HEK293 (cell line): ENCODE results near the gene RASSF5.
A peak's percentile ranks its signal among the peaks of the same experiment; 100 is the strongest.

Source experiments
- CTCF ChIA-PET: fragments of 350-600 bp; formaldehyde crosslinking; extraction: SDS; loops from one replicate; lab custom pipeline; 2021; ENCODE audit warnings: antibody characterized with exemption; lab: Yijun Ruan, JAX
- POLR2A ChIA-PET: fragments of 300-600 bp; formaldehyde crosslinking; extraction: SDS; loops from one replicate; lab custom pipeline; 2020; ENCODE audit warnings: antibody characterized with exemption, inconsistent platforms; lab: Yijun Ruan, JAX
- H3K27ac ChIP-seq: fragments of 200-500 bp; sonication (Bioruptor generic); 2 replicates; pipeline ENCODE4 v1.5.1; 2014; ENCODE audit warnings: low read depth, low read length, control low read depth, inconsistent platforms; ENCODE audit errors: extremely low read depth
- H3K36me3 ChIP-seq, 2 experiments: fragments of 200-500 bp in 1 of 2; sonication (Bioruptor generic) in 1 of 2; 1 replicate in 1 of 2; 2 replicates in 1 of 2; pipeline ENCODE4 v1.5.1; 2014 to 2017; ENCODE audit warnings: inconsistent platforms in 2 of 2, low read length in 2 of 2; ENCODE audit not compliant: control insufficient read depth in 2 of 2, insufficient read depth in 1 of 2
- H3K4me1 ChIP-seq: fragments of 200-500 bp; sonication (Bioruptor generic); 2 replicates; pipeline ENCODE4 v1.5.1; 2014; ENCODE audit warnings: mild to moderate bottlenecking, low read length, inconsistent platforms; ENCODE audit not compliant: control insufficient read depth, insufficient read depth
- H3K4me3 ChIP-seq: 2 replicates; pipeline ENCODE4 v1.5.1; 2011; ENCODE audit warnings: low read depth, mild to moderate bottlenecking, control low read depth, low read length, moderate library complexity
- H3K9me3 ChIP-seq: fragments of 200-500 bp; sonication (Bioruptor generic); 2 replicates; pipeline ENCODE4 v1.5.1; 2014; ENCODE audit warnings: low read depth, low read length, inconsistent platforms; ENCODE audit not compliant: control insufficient read depth, insufficient read depth
- ATF2 ChIP-seq: fragments of 450-650 bp; formaldehyde crosslinking; IDR thresholded peaks from 2 replicates; pipeline ENCODE4 v1.5.1; 2016; ENCODE audit warnings: missing biosample characterization, missing genetic modification characterization, low read depth
- EGR2 ChIP-seq: fragments of 450-650 bp; formaldehyde crosslinking; IDR thresholded peaks from 2 replicates; pipeline ENCODE4 v1.5.1; 2016; ENCODE audit warnings: low read depth, missing biosample characterization, missing genetic modification characterization
- HIC1 ChIP-seq: fragments of 450-650 bp; formaldehyde crosslinking; IDR thresholded peaks from 2 replicates; pipeline ENCODE4 v1.5.1; 2016; ENCODE audit warnings: missing biosample characterization, missing genetic modification characterization
- KLF8 ChIP-seq: fragments of 450-650 bp; formaldehyde crosslinking; IDR thresholded peaks from 2 replicates; pipeline ENCODE4 v1.5.1; 2016; ENCODE audit warnings: missing biosample characterization, missing genetic modification characterization
- OSR2 ChIP-seq: fragments of 450-650 bp; formaldehyde crosslinking; IDR thresholded peaks from 2 replicates; pipeline ENCODE4 v1.5.1; 2016; ENCODE audit warnings: missing biosample characterization, missing genetic modification characterization
- YY1 ChIP-seq: fragments of 450-650 bp; formaldehyde crosslinking; IDR thresholded peaks from 2 replicates; pipeline ENCODE4 v1.5.1; 2018; ENCODE audit warnings: missing biosample characterization, missing genetic modification characterization
- ZBTB7A ChIP-seq: fragments of 450-650 bp; formaldehyde crosslinking; IDR thresholded peaks from 2 replicates; pipeline ENCODE4 v1.5.1; 2016; ENCODE audit warnings: low read depth, missing biosample characterization, missing genetic modification characterization
- ZFHX2 ChIP-seq: fragments of 450-650 bp; formaldehyde crosslinking; conservative IDR thresholded peaks from 2 replicates; pipeline ENCODE4 v1.5.1; 2016; ENCODE audit warnings: missing biosample characterization, missing genetic modification characterization
- ZNF223 ChIP-seq: fragments of 450-650 bp; formaldehyde crosslinking; IDR thresholded peaks from 2 replicates; pipeline ENCODE4 v1.5.1; 2016; ENCODE audit warnings: missing biosample characterization, missing genetic modification characterization
- ZNF311 ChIP-seq: fragments of 450-650 bp; formaldehyde crosslinking; IDR thresholded peaks from 2 replicates; pipeline ENCODE4 v1.5.1; 2017; ENCODE audit warnings: missing biosample characterization, missing genetic modification characterization, borderline replicate concordance
- ZNF362 ChIP-seq: fragments of 450-650 bp; formaldehyde crosslinking; IDR thresholded peaks from 2 replicates; pipeline ENCODE4 v1.5.1; 2016; ENCODE audit warnings: missing biosample characterization, missing genetic modification characterization
- ZNF366 ChIP-seq: fragments of 450-650 bp; formaldehyde crosslinking; conservative IDR thresholded peaks from 2 replicates; pipeline ENCODE4 v1.5.1; 2016; ENCODE audit warnings: missing biosample characterization, missing genetic modification characterization
- ZNF398 ChIP-seq: fragments of 450-650 bp; formaldehyde crosslinking; IDR thresholded peaks from 2 replicates; pipeline ENCODE4 v1.5.1; 2017; ENCODE audit warnings: missing biosample characterization, missing genetic modification characterization
- ZNF473 ChIP-seq: fragments of 450-650 bp; formaldehyde crosslinking; IDR thresholded peaks from 2 replicates; pipeline ENCODE4 v1.5.1; 2017; ENCODE audit warnings: missing biosample characterization, missing genetic modification characterization
- ZNF510 ChIP-seq: fragments of 450-650 bp; formaldehyde crosslinking; IDR thresholded peaks from 2 replicates; pipeline ENCODE4 v1.5.1; 2018; ENCODE audit warnings: mild to moderate bottlenecking, missing genetic modification characterization, missing biosample characterization; ENCODE audit not compliant: insufficient replicate concordance
- ZNF544 ChIP-seq: fragments of 450-650 bp; formaldehyde crosslinking; IDR thresholded peaks from 2 replicates; pipeline ENCODE4 v1.5.0; 2017; ENCODE audit warnings: missing biosample characterization, missing genetic modification characterization
- ZNF610 ChIP-seq: fragments of 450-650 bp; formaldehyde crosslinking; IDR thresholded peaks from 2 replicates; pipeline ENCODE4 v1.5.1; 2016; ENCODE audit warnings: missing biosample characterization, missing genetic modification characterization, borderline replicate concordance
- ZNF792 ChIP-seq: fragments of 450-650 bp; formaldehyde crosslinking; IDR thresholded peaks from 2 replicates; pipeline ENCODE4 v1.5.1; 2016; ENCODE audit warnings: missing biosample characterization, missing genetic modification characterization
- ZSCAN5A ChIP-seq: fragments of 450-650 bp; formaldehyde crosslinking; IDR thresholded peaks from 2 replicates; pipeline ENCODE4 v1.5.1; 2016; ENCODE audit warnings: missing biosample characterization, missing genetic modification characterization

Gene RASSF5

GRCh38 chr1:206581571-206581981 is 74.2 kb downstream of the RASSF5 start:
- TF ChIP-seq EGR2 (tag by site-specific recombination) (peak; percentile 69), HIC1 (tag by site-specific recombination) (no peak), ZFHX2 (tag by site-specific recombination) (peak; percentile 37; the same call in 1 of the 2 replicates), ZNF366 (peak; percentile 59)
- TF ChIP-seq, all 188 proteins: peak for 3
- peaks cover 0 to 33% of the 10 kb centered on the region in 2 experiments; a peak in 1 of 3 replicates for H3K36me3 ChIP-seq
- H3K4me3 ChIP-seq = no peak overlapping the region
- H3K4me1 ChIP-seq = no peaks in the 10 kb centered on the region
- POLR2A ChIA-PET = no interaction called here
- CTCF ChIA-PET = interaction anchor here (0.6 to 2.3 kb wide), 5 partner anchors 25 to 776 kb away, joined by 3 to 20 read pairs (median 5); no protein-coding TSS in a partner anchor
- no peaks in the 10 kb centered on the region for H3K9me3 ChIP-seq
- no peak overlapping the region for H3K27ac ChIP-seq

- POLR2A ChIA-PET = no interaction called here
- Histone ChIP-seq H3K4me1 (no peaks in the 10 kb centered on the region), H3K27ac (no peak overlapping the region), H3K4me3 (no peak overlapping the region), H3K9me3 (no peaks in the 10 kb centered on the region), H3K36me3 (peaks cover 0 to 43% of the 10 kb centered on the region in 2 experiments; a peak in 1 of 3 replicates)
- no peak for TF ChIP-seq ZNF544
- no peak for TF ChIP-seq ZNF610
- no peak for TF ChIP-seq ZNF792 (tag by site-specific recombination)
- TF ChIP-seq ZNF398 (tag by site-specific recombination) = no peak
- no peak for TF ChIP-seq ZBTB7A (tag by site-specific recombination)
- TF ChIP-seq ZNF362 (tag by site-specific recombination) = no peak
- TF ChIP-seq ZNF510 (tag by site-specific recombination) = no peak
- no peak for TF ChIP-seq ZNF473 (tag by site-specific recombination)
- TF ChIP-seq ZNF223 (tag by site-specific recombination) = no peak
- CTCF ChIA-PET = interaction anchor here (0.8 to 6.8 kb wide), 14 partner anchors 10 to 100 kb away, joined by 3 to 115 read pairs (median 7); no protein-coding TSS in a partner anchor
Measured at GRCh38 chr1:206582537-206582936, 75.2 kb downstream of the RASSF5 start.

GRCh38 chr1:206582971-206583706 is 75.8 kb downstream of the RASSF5 start:
- H3K9me3 ChIP-seq = no peaks in the 10 kb centered on the region
- peaks cover 0 to 49% of the 10 kb centered on the region in 2 experiments; a peak in 1 of 3 replicates for H3K36me3 ChIP-seq
- POLR2A ChIA-PET = no interaction called here
- TF ChIP-seq ZSCAN5A (tag by site-specific recombination) (0 out of 2 replicates have a peak, but pooled peaks have one; percentile 22), KLF8 (tag by site-specific recombination) (no peak), EGR2 (tag by site-specific recombination) (0 out of 2 replicates have a peak, but pooled peaks have one; percentile 23), OSR2 (tag by site-specific recombination) (no peak), YY1 (tag by site-specific recombination) (no peak), ATF2 (no peak), ZNF311 (no peak)
- TF ChIP-seq, all 188 proteins: peak for 2
- no peak overlapping the region for H3K27ac ChIP-seq
- no peaks in the 10 kb centered on the region for H3K4me1 ChIP-seq
- no peak overlapping the region for H3K4me3 ChIP-seq
- CTCF ChIA-PET = interaction anchor here (0.5 to 6.8 kb wide), 34 partner anchors 8 to 886 kb away, joined by 3 to 115 read pairs (median 5); partner anchors contain the start of gene IKBKE
